T-cell (primary cell): ENCODE results near the gene LGR6. TPM values are rescaled to one million over a fixed set of nuclear protein-coding genes. Genes with fewer than 3 reads are reported as not detected.

ENCODE experiments used
- ATAC-seq, 4 experiments: fragments of 200-7000 bp in 3 of 4; fragments of 150-1000 bp in 1 of 4; cut with Tn5 transposase; replicated peaks in 1 of 4; 1 replicate in 3 of 4; 2 replicates in 1 of 4; pipeline ENCODE4 v1.10.0; 2021; ENCODE audit warnings: moderate library complexity in 3 of 4, mild to moderate bottlenecking in 2 of 4, moderate number of reproducible peaks in 1 of 4
- CTCF ChIA-PET, 2 donors: fragments of 300-600 bp; sonication (Branson Sonifier 250); formaldehyde crosslinking; loops; one replicate each; lab custom pipeline; 2022; ENCODE audit warnings: antibody characterized with exemption in 2 of 2; lab: Charles Lee
- POLR2A ChIA-PET, 2 donors: fragments of 300-600 bp; sonication (Branson Sonifier 250); formaldehyde crosslinking; loops; one replicate each; lab custom pipeline; 2022; ENCODE audit warnings: antibody characterized with exemption in 2 of 2; lab: Charles Lee
- DNase-seq, 35 experiments: peaks; one replicate each; pipeline versions ENCODE4 v3.0.0 to v3.0.0-alpha.2; 2013 to 2023
- H3K27ac ChIP-seq: one replicate; pipeline ENCODE4 v1.5.1; 2013; ENCODE audit warnings: low read length
- H3K27me3 ChIP-seq, 2 experiments: replicated peaks in 1 of 2; 1 replicate in 1 of 2; 2 replicates in 1 of 2; pipeline versions ENCODE4 v1.6.1 to v1.7.0; 2013; ENCODE audit warnings: low read length in 1 of 2, mixed read lengths in 1 of 2; ENCODE audit not compliant: control insufficient read depth in 2 of 2, insufficient read depth in 2 of 2; ENCODE audit errors: extremely low read depth in 1 of 2
- H3K36me3 ChIP-seq, 2 donors: 1 replicate in 1 of 2; 2 replicates in 1 of 2; pipeline versions ENCODE4 v1.6.1 to v1.7.0; 2013; ENCODE audit warnings: low read length in 1 of 2; ENCODE audit not compliant: control insufficient read depth in 2 of 2, insufficient read depth in 1 of 2; ENCODE audit errors: extremely low read depth in 1 of 2
- H3K4me1 ChIP-seq, 2 experiments: 1 replicate in 1 of 2; 2 replicates in 1 of 2; pipeline versions ENCODE4 v1.6.1 to v1.7.0; 2013; ENCODE audit warnings: low read length in 2 of 2, mixed read lengths in 1 of 2; ENCODE audit not compliant: insufficient read depth in 2 of 2, control insufficient read depth in 1 of 2; ENCODE audit errors: extremely low read depth in 1 of 2
- H3K4me3 ChIP-seq, 2 donors: 1 replicate in 1 of 2; 2 replicates in 1 of 2; pipeline versions ENCODE4 v1.5.1 to v1.7.0; 2013; ENCODE audit warnings: mild to moderate bottlenecking in 2 of 2, low read length in 1 of 2, moderate library complexity in 1 of 2; ENCODE audit not compliant: control insufficient read depth in 1 of 2; ENCODE audit errors: extremely low read depth in 1 of 2
- H3K9me3 ChIP-seq: 2 replicates; pipeline ENCODE4 v1.7.0; 2013
- H3K27ac Mint-ChIP-seq, 2 donors: one replicate each; pipeline ENCODE4 v1.8.0; 2020 to 2021; ENCODE audit warnings: mild to moderate bottlenecking in 2 of 2, mixed read lengths in 2 of 2
- H3K27me3 Mint-ChIP-seq, 2 donors: one replicate each; pipeline ENCODE4 v1.8.0; 2021 to 2022; ENCODE audit warnings: mixed read lengths in 2 of 2
- H3K36me3 Mint-ChIP-seq: one replicate; pipeline ENCODE4 v1.8.0; 2021; ENCODE audit warnings: mixed read lengths
- H3K4me1 Mint-ChIP-seq, 3 donors: one replicate each; pipeline ENCODE4 v1.8.0; 2020 to 2022; ENCODE audit warnings: mixed read lengths in 3 of 3, mild to moderate bottlenecking in 1 of 3
- H3K4me3 Mint-ChIP-seq, 3 donors: one replicate each; pipeline ENCODE4 v1.8.0; 2020 to 2022; ENCODE audit warnings: mild to moderate bottlenecking in 3 of 3, mixed read lengths in 3 of 3, moderate library complexity in 3 of 3
- H3K9me3 Mint-ChIP-seq, 3 donors: one replicate each; pipeline ENCODE4 v1.8.0; 2020 to 2022; ENCODE audit warnings: mixed read lengths in 3 of 3
- WGBS: methylation state at CpG from one replicate; pipeline ENCODE4 v1.1.5; 2013; ENCODE audit warnings: missing lambda C conversion rate; ENCODE audit not compliant: insufficient coverage; 5-methylcytosine and 5-hydroxymethylcytosine counted together
- total RNA-seq, 35 experiments: library from RNA in 6 of 35; stranded (reverse) in 6 of 35; fragments of 120-200 nt in 1 of 35; gene quantifications; one replicate each; pipeline versions ENCODE4 v1.2.1 to v1.2.4 and lab custom pipeline; 2013 to 2026

LGR6 gene
- total RNA-seq, 5 donors from 2014 or later (not counting 1 experiment from before 2014, with no cell fraction given) = 0.58 to 13.1 (median 1.8) TPM

GRCh38 chr1:202202500-202203168 is 9.0 kb downstream of the LGR6 start:
- no peak for ATAC-seq
- DNase-seq = no peak
- POLR2A ChIA-PET = no interaction called here
- no peaks in the 10 kb centered on the region for H3K36me3 Mint-ChIP-seq
- H3K4me1 Mint-ChIP-seq = peaks cover 38 to 42% (median 40%) of the 10 kb centered on the region in 3 donors
- WGBS = 100% methylated on average over 1 of the region's 7 CpGs
- peaks cover 0 to 5% of the 10 kb centered on the region in 2 donors for H3K27me3 Mint-ChIP-seq
- CTCF ChIA-PET = no interaction called here
- H3K4me3 Mint-ChIP-seq = no peak overlapping the region
- peaks cover 15 to 90% of the 10 kb centered on the region in 2 experiments for H3K4me1 ChIP-seq
- H3K4me3 ChIP-seq = no peak overlapping the region
- H3K27ac Mint-ChIP-seq = no peak overlapping the region
- H3K27me3 ChIP-seq = peaks cover 0 to 7% of the 10 kb centered on the region in 2 experiments
- no peaks in the 10 kb centered on the region for H3K9me3 ChIP-seq
- no peaks in the 10 kb centered on the region for H3K9me3 Mint-ChIP-seq
- H3K27ac ChIP-seq = no peak overlapping the region
- no peaks in the 10 kb centered on the region for H3K36me3 ChIP-seq

- peak overlapping the region in 1 of 2 donors; percentile 16 for H3K4me3 ChIP-seq
- ChIA-PET CTCF (no interaction called here), POLR2A (no interaction called here)
These were observed 9.8 kb downstream of the LGR6 start for GRCh38 chr1:202203238-202204039.

GRCh38 chr1:202204065-202204464 is 10.5 kb downstream of the LGR6 start:
- H3K4me3 Mint-ChIP-seq = no peak overlapping the region
- peaks cover 11 to 82% of the 10 kb centered on the region in 2 experiments for H3K4me1 ChIP-seq
- no peaks in the 10 kb centered on the region for H3K36me3 ChIP-seq
- ATAC-seq (no peak), DNase-seq (no peak)
- H3K4me3 ChIP-seq = peak overlapping the region in 1 of 2 donors; percentile 16
- no peaks in the 10 kb centered on the region for H3K9me3 Mint-ChIP-seq
- H3K27me3 Mint-ChIP-seq = peaks cover 0 to 7% of the 10 kb centered on the region in 2 donors
- H3K27ac ChIP-seq = peak overlapping the region; percentile 43
- CTCF ChIA-PET = no interaction called here
- 67% methylated on average over 1 of the region's 1 CpG for WGBS
- H3K27ac Mint-ChIP-seq = no peak overlapping the region
- peaks cover 0 to 19% of the 10 kb centered on the region in 2 experiments for H3K27me3 ChIP-seq
- H3K9me3 ChIP-seq = no peaks in the 10 kb centered on the region
- H3K36me3 Mint-ChIP-seq = no peaks in the 10 kb centered on the region
- peaks cover 26 to 32% (median 28%) of the 10 kb centered on the region in 3 donors for H3K4me1 Mint-ChIP-seq
- POLR2A ChIA-PET = no interaction called here

More at GRCh38 chr1:202203238-202204039, 9.8 kb downstream of the LGR6 start:
- H3K27ac ChIP-seq = peak overlapping the region; percentile 43
- H3K9me3 Mint-ChIP-seq = no peaks in the 10 kb centered on the region
- peak in 3 of 4 experiments; percentile 38 to 67 (median 48) for ATAC-seq
- no peak overlapping the region for H3K27ac Mint-ChIP-seq
- peak in 6 of 35 experiments; percentile 14 to 63 (median 29) for DNase-seq
- peaks cover 15 to 82% of the 10 kb centered on the region in 2 experiments for H3K4me1 ChIP-seq
- H3K36me3 ChIP-seq = no peaks in the 10 kb centered on the region
- no peaks in the 10 kb centered on the region for H3K36me3 Mint-ChIP-seq
- no peak overlapping the region for H3K4me3 Mint-ChIP-seq
- peaks cover 32 to 35% (median 33%) of the 10 kb centered on the region in 3 donors for H3K4me1 Mint-ChIP-seq
- H3K27me3 ChIP-seq = peaks cover 0 to 13% of the 10 kb centered on the region in 2 experiments
- H3K9me3 ChIP-seq = no peaks in the 10 kb centered on the region
- 61% methylated on average over 8 of the region's 13 CpGs for WGBS
- peaks cover 0 to 7% of the 10 kb centered on the region in 2 donors for H3K27me3 Mint-ChIP-seq

GRCh38 chr1:202205523-202206190 is 12.1 kb downstream of the LGR6 start:
- Histone ChIP-seq H3K9me3 (no peaks in the 10 kb centered on the region), H3K36me3 (no peaks in the 10 kb centered on the region), H3K27me3 (peaks cover 0 to 29% of the 10 kb centered on the region in 2 experiments), H3K4me1 (peaks cover 4 to 73% of the 10 kb centered on the region in 2 experiments), H3K27ac (no peak overlapping the region), H3K4me3 (no peak overlapping the region)
- H3K27me3 Mint-ChIP-seq = peaks cover 5 to 16% of the 10 kb centered on the region in 2 donors
- ATAC-seq (no peak), DNase-seq (peak in 2 of 35 experiments; percentile 15 to 25)
- ChIA-PET CTCF (no interaction called here), POLR2A (interaction anchor here in 1 of 2 donors (0.8 kb wide), 1 partner anchor 224 kb away, joined by 3 read pairs; no protein-coding TSS in a partner anchor)
- no peaks in the 10 kb centered on the region for H3K9me3 Mint-ChIP-seq
- H3K27ac Mint-ChIP-seq = no peak overlapping the region
- no peak overlapping the region for H3K4me3 Mint-ChIP-seq
- 67% methylated on average over 3 of the region's 5 CpGs for WGBS
- peaks cover under 1% of the 10 kb centered on the region for H3K36me3 Mint-ChIP-seq
- peaks cover 11 to 21% (median 18%) of the 10 kb centered on the region in 3 donors for H3K4me1 Mint-ChIP-seq

GRCh38 chr1:202207292-202207691 is 13.7 kb downstream of the LGR6 start:
- POLR2A ChIA-PET = no interaction called here
- ATAC-seq = no peak

More at GRCh38 chr1:202207292-202207691, 13.7 kb downstream of the LGR6 start:
- Mint-ChIP-seq H3K4me3 (no peak overlapping the region), H3K4me1 (peaks cover 0 to 10% (median 6%) of the 10 kb centered on the region in 3 donors), H3K27ac (no peak overlapping the region), H3K36me3 (peaks cover 4% of the 10 kb centered on the region), H3K27me3 (peaks cover 14 to 25% of the 10 kb centered on the region in 2 donors), H3K9me3 (no peaks in the 10 kb centered on the region)
- H3K4me3 ChIP-seq = no peak overlapping the region
- 82% methylated on average over 1 of the region's 1 CpG for WGBS
- no peak for DNase-seq
- H3K27ac ChIP-seq = no peak overlapping the region
- H3K36me3 ChIP-seq = no peaks in the 10 kb centered on the region
- H3K9me3 ChIP-seq = no peaks in the 10 kb centered on the region
- CTCF ChIA-PET = no interaction called here
- peaks cover 0 to 57% of the 10 kb centered on the region in 2 experiments for H3K4me1 ChIP-seq
- peaks cover 0 to 36% of the 10 kb centered on the region in 2 experiments for H3K27me3 ChIP-seq
